ENCODE data around the gene NUP43.

Gene NUP43

DNA sequence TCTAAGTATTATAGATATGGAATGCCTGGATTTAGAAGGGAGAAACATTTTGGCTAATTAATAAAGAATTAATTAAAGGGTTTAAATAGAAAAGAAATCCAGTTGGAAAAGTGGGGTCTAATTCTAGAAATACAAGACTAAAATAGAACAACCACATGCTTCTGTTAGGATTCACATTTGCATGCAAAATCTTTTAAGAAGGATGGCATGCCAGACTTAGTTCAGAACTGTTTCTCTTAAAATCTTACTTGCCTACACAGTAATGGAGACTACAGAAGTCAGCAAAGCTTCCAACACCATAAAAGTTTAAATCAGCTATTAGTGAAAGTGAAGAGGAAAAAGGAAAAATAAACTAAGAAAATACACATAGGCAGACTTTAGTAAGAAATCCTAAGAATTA, 65.1 kb downstream of the NUP43 start:
- TF ChIP-seq, protein P1, sequence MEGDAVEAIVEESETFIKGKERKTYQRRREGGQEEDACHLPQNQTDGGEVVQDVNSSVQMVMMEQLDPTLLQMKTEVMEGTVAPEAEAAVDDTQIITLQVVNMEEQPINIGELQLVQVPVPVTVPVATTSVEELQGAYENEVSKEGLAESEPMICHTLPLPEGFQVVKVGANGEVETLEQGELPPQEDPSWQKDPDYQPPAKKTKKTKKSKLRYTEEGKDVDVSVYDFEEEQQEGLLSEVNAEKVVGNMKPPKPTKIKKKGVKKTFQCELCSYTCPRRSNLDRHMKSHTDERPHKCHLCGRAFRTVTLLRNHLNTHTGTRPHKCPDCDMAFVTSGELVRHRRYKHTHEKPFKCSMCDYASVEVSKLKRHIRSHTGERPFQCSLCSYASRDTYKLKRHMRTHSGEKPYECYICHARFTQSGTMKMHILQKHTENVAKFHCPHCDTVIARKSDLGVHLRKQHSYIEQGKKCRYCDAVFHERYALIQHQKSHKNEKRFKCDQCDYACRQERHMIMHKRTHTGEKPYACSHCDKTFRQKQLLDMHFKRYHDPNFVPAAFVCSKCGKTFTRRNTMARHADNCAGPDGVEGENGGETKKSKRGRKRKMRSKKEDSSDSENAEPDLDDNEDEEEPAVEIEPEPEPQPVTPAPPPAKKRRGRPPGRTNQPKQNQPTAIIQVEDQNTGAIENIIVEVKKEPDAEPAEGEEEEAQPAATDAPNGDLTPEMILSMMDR (IDR thresholded peaks at IDR 0.05; ENCODE audit: low read depth, low read length) = no peak
- TF ChIP-seq, protein P2, sequence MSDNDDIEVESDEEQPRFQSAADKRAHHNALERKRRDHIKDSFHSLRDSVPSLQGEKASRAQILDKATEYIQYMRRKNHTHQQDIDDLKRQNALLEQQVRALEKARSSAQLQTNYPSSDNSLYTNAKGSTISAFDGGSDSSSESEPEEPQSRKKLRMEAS (IDR thresholded peaks at IDR 0.05; ENCODE audit: low read depth, low read length) = no peak
- TF ChIP-seq MYC (IDR thresholded peaks at IDR 0.05; ENCODE audit: low read depth, low read length) (no peak), POLR2A (IDR thresholded peaks at IDR 0.05; ENCODE audit: extremely low read depth, insufficient read length) (no peak)
- no peak overlapping the region for H3K4me3 ChIP-seq (ENCODE audit: low read depth, low read length)
- no peak for DNase-seq (ENCODE audit: low read depth)

DNA sequence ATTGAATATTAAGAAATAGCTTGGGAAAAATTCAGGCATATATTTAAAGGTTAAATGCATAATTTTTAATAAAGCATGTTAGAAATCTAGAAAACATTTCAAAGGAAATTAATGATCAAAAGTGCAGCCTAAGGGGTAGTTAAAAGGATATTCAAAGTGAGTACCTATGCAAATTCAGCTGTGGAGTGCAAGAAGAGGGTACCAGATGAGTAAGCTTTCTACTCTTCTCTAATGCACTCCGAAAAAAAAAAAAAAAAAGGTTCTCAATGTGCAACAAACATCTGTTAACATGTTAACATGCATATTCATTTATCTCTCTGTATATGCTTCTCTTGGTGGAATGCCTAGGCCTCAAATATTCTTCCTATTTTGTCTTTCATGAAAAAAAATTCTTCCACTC, 65.8 kb downstream of the NUP43 start:
- no peak overlapping the region for H3K4me3 ChIP-seq (ENCODE audit: low read depth, low read length)
- DNase-seq (ENCODE audit: low read depth) = no peak
- TF ChIP-seq, protein P1 (IDR thresholded peaks at IDR 0.05; ENCODE audit: low read depth, low read length) = no peak
- TF ChIP-seq POLR2A (IDR thresholded peaks at IDR 0.05; ENCODE audit: extremely low read depth, insufficient read length) = no peak
- TF ChIP-seq MYC (IDR thresholded peaks at IDR 0.05; ENCODE audit: low read depth, low read length) = no peak
- TF ChIP-seq, protein P2 (IDR thresholded peaks at IDR 0.05; ENCODE audit: low read depth, low read length) = no peak

Measured in NB4 (cell line).